OCI-LY1 (cell line): ENCODE results near the gene LRIG1.

Experiments used
- H2AFZ ChIP-seq: fragments of 200-600 bp; sonication (generic), shearing (Covaris generic); 2 replicates; pipeline ENCODE4 v1.6.0; 2014; ENCODE audit warnings: antibody characterized with exemption, mild to moderate bottlenecking, low read length
- H3F3A ChIP-seq: fragments of 200-600 bp; sonication (generic), shearing (Covaris generic); 2 replicates; pipeline ENCODE4 v1.6.0; 2014; ENCODE audit warnings: mild to moderate bottlenecking, antibody characterized with exemption, low read length, moderate library complexity; ENCODE audit not compliant: insufficient read depth
- H3K27ac ChIP-seq: fragments of 200-600 bp; sonication (generic); 2 replicates; pipeline ENCODE4 v1.5.1; 2014; ENCODE audit warnings: low read length, mixed run types, mild to moderate bottlenecking, low read depth; ENCODE audit not compliant: poor library complexity, severe bottlenecking
- H3K27me3 ChIP-seq: fragments of 200-600 bp; sonication (generic); 2 replicates; pipeline ENCODE4 v1.6.0; 2014; ENCODE audit warnings: antibody characterized with exemption, mild to moderate bottlenecking, low read length, moderate library complexity; ENCODE audit not compliant: insufficient read depth
- H3K36me3 ChIP-seq: fragments of 200-600 bp; sonication (generic); 2 replicates; pipeline ENCODE4 v1.6.1; 2014; ENCODE audit warnings: mild to moderate bottlenecking, antibody characterized with exemption, low read length, moderate library complexity, mixed read lengths; ENCODE audit not compliant: insufficient read depth
- H3K4me1 ChIP-seq: fragments of 200-600 bp; sonication (generic); 2 replicates; pipeline ENCODE4 v1.5.1; 2014; ENCODE audit warnings: mild to moderate bottlenecking, low read length, moderate library complexity; ENCODE audit not compliant: insufficient read depth, severe bottlenecking
- H3K4me2 ChIP-seq: fragments of 200-600 bp; sonication (generic), shearing (Covaris generic); 2 replicates; pipeline ENCODE4 v1.6.1; 2014; ENCODE audit warnings: low read length
- H3K4me3 ChIP-seq: fragments of 200-600 bp; sonication (generic); 2 replicates; pipeline ENCODE4 v1.5.1; 2014; ENCODE audit warnings: low read length, low read depth, mild to moderate bottlenecking, mixed read lengths; ENCODE audit not compliant: poor library complexity, severe bottlenecking
- H3K79me2 ChIP-seq: fragments of 200-600 bp; shearing (Covaris generic); 2 replicates; pipeline ENCODE4 v1.6.1; 2016; ENCODE audit warnings: mixed run types, low read length, mixed read lengths; ENCODE audit not compliant: insufficient read depth
- H3K9ac ChIP-seq: fragments of 200-600 bp; sonication (generic), shearing (Covaris generic); 2 replicates; pipeline ENCODE4 v1.6.1; 2014; ENCODE audit warnings: mild to moderate bottlenecking, low read length, mixed read lengths
- H3K9me2 ChIP-seq: fragments of 200-600 bp; sonication (generic), shearing (Covaris generic); 2 replicates; pipeline ENCODE4 v1.6.1; 2014; ENCODE audit warnings: low read depth, mild to moderate bottlenecking, low read length, mixed read lengths
- H3K9me3 ChIP-seq: fragments of 200-600 bp; shearing (Covaris generic); 2 replicates; pipeline ENCODE4 v1.6.1; 2014; ENCODE audit warnings: low read length, mixed read lengths
- H4K20me1 ChIP-seq: fragments of 200-600 bp; sonication (generic), shearing (Covaris generic); 2 replicates; pipeline ENCODE4 v1.6.0; 2016; ENCODE audit warnings: mild to moderate bottlenecking, low read length; ENCODE audit not compliant: insufficient read depth
- EZH2 ChIP-seq: fragments of 200-600 bp; sonication (generic), shearing (Covaris generic); IDR thresholded peaks from 2 replicates; pipeline ENCODE4 v1.8.0; 2017; ENCODE audit warnings: borderline replicate concordance, mixed run types, mild to moderate bottlenecking, antibody characterized with exemption, low read length, moderate library complexity, mixed read lengths
- TF ChIP-seq, protein P1 (sequence below): fragments of 200-600 bp; sonication (generic), shearing (Covaris generic); IDR thresholded peaks from 2 replicates; pipeline ENCODE4 v1.5.1; 2017; ENCODE audit warnings: mild to moderate bottlenecking, antibody characterized with exemption, low read length, moderate library complexity, mixed read lengths

LRIG1 gene

DNA sequence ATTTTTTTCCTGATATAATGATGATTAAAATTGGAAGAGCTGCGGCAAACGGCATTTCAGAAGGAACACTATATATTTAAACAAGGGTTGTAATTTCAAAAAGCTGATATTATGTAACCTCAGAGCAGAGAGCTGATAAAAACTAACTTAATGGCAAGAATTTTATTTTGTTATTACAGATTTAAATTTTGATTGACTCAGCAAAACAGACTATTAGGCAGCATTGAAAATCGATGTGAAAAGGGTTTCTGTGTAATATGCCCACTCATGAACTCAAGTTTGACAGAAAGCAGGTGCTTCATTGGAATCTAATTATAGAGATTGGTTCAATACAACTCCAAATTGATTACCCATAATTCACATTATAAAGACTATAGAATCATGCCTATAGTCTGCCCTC lies 24.9 kb upstream of the LRIG1 start:
- TF ChIP-seq, protein P1, sequence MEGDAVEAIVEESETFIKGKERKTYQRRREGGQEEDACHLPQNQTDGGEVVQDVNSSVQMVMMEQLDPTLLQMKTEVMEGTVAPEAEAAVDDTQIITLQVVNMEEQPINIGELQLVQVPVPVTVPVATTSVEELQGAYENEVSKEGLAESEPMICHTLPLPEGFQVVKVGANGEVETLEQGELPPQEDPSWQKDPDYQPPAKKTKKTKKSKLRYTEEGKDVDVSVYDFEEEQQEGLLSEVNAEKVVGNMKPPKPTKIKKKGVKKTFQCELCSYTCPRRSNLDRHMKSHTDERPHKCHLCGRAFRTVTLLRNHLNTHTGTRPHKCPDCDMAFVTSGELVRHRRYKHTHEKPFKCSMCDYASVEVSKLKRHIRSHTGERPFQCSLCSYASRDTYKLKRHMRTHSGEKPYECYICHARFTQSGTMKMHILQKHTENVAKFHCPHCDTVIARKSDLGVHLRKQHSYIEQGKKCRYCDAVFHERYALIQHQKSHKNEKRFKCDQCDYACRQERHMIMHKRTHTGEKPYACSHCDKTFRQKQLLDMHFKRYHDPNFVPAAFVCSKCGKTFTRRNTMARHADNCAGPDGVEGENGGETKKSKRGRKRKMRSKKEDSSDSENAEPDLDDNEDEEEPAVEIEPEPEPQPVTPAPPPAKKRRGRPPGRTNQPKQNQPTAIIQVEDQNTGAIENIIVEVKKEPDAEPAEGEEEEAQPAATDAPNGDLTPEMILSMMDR = no peak
- no peak for TF ChIP-seq EZH2
- Histone ChIP-seq H3K4me3 (no peak overlapping the region), H3K27me3 (no peaks in the 10 kb centered on the region), H3K9ac (no peak overlapping the region), H3K4me2 (no peak overlapping the region), H3K9me3 (no peaks in the 10 kb centered on the region), H4K20me1 (no peaks in the 10 kb centered on the region), H3K9me2 (no peaks in the 10 kb centered on the region), H3K27ac (no peak overlapping the region), H3K36me3 (no peaks in the 10 kb centered on the region), H3F3A (no peaks in the 10 kb centered on the region), H3K4me1 (no peaks in the 10 kb centered on the region), H3K79me2 (no peaks in the 10 kb centered on the region), H2AFZ (no peak overlapping the region)

DNA sequence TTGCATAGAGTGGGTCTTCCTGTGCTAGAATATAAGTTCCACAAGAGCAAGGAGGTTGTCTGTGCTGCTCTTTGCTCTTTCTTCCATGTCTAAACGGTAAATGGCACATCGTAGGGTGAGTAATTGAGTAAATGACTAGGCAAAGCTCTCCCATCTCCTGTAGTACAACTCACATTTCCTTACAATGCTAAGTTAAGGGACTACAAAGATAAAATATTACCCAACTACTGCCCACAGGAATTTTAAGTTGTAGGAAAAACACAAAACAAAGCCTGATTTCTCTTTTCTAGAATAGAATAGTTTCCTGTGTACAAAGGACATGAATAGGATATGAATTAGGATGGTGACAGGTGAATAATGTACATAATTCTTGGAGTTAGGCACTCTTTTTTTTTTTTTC lies 19.9 kb upstream of the LRIG1 start:
- H4K20me1 ChIP-seq = no peaks in the 10 kb centered on the region
- no peaks in the 10 kb centered on the region for H3K9me3 ChIP-seq
- H3F3A ChIP-seq = no peaks in the 10 kb centered on the region
- H3K27me3 ChIP-seq = no peaks in the 10 kb centered on the region
- H3K27ac ChIP-seq = no peak overlapping the region
- no peaks in the 10 kb centered on the region for H3K4me1 ChIP-seq
- H3K9me2 ChIP-seq = no peaks in the 10 kb centered on the region
- H3K36me3 ChIP-seq = no peaks in the 10 kb centered on the region
- no peak overlapping the region for H3K9ac ChIP-seq
- H2AFZ ChIP-seq = no peak overlapping the region
- no peak for TF ChIP-seq EZH2
- TF ChIP-seq, protein P1 = no peak
- no peak overlapping the region for H3K4me2 ChIP-seq
- no peaks in the 10 kb centered on the region for H3K79me2 ChIP-seq
- H3K4me3 ChIP-seq = no peak overlapping the region

- H3K9me2 ChIP-seq = no peaks in the 10 kb centered on the region
- H3K36me3 ChIP-seq = no peaks in the 10 kb centered on the region
- no peak overlapping the region for H3K9ac ChIP-seq
- no peak overlapping the region for H3K4me2 ChIP-seq
- H4K20me1 ChIP-seq = no peaks in the 10 kb centered on the region
- TF ChIP-seq EZH2 = no peak
- TF ChIP-seq, protein P1 = no peak
- no peak overlapping the region for H3K27ac ChIP-seq
- H3K4me1 ChIP-seq = no peaks in the 10 kb centered on the region
- H3K27me3 ChIP-seq = no peaks in the 10 kb centered on the region
- H3F3A ChIP-seq = no peaks in the 10 kb centered on the region
- no peaks in the 10 kb centered on the region for H3K9me3 ChIP-seq
- H3K4me3 ChIP-seq = no peak overlapping the region
- H3K79me2 ChIP-seq = no peaks in the 10 kb centered on the region
- no peak overlapping the region for H2AFZ ChIP-seq
These were observed 17.8 kb upstream of the LRIG1 start for GRCh38 chr3:66518644-66519043.
